Kasumi-1 (cell line): ENCODE measurements around the gene PROSER2.

Experiments
- DNase-seq, 2 experiments: peaks; one replicate each; lab custom pipeline; 2025; lab: John Stamatoyannopoulos, UW

Gene PROSER2

GRCh38 chr10:11908536-11908935, 85.4 kb downstream of the PROSER2 start:
- no peak for DNase-seq

DNA sequence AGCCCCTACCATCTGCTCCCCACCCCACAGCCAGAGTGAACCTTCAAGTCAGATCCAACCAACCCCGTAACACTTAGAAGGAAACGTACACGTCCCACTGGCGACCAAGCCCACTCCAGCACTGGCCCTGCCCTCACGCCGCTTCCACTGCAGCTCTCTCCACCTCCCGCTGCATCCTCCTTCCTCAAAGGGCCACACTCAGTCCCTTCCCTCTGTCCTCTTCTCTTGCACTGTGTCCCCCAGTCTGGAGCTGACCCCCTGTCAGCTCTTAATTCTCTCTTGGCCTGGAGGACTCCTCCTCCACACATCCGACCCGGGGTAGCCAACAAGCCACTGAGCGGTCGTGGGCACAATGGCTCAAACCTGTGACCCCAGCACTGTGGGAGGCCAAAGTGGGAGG, 85.8 kb downstream of the PROSER2 start:
- no peak for DNase-seq

DNA sequence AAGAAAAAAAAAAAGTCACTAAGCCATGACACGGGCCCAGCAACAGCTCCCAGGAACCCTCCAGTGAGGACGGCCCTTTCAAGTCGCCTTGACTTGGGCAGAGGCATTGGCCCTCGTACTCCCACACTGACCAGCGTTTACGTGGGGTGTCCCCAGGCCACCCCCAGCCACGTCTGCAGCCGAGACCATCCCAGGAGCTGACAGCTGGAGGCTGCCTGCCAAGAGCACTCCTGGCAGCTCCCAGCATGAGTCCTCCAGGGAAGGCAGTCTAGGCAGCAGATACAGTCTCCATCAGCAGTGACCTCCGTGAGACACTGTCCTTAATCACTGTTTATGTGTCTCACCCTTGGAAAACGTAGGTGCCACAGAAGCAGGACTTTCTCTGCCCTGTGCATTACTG, 86.5 kb downstream of the PROSER2 start:
- no peak for DNase-seq

DNA sequence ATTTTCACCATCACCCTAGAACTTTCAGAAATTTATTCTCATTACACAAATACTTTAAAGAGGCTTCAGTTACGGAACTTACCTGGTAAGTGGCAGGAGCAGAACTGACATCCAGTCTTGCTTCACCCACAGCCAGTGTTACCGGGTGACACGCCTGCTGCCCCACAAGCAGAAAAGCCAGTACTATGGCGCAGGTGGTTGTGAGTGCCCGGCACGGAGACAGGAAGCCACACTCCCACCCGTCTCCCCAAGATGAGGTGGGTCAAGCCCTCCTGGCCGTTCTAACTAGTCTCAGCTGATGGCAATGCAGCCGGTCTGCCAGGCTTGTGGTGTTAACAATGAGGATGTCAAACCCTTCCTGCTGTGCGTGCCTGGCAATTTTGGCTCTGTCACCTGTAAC, 86.9 kb downstream of the PROSER2 start:
- no peak for DNase-seq

DNA sequence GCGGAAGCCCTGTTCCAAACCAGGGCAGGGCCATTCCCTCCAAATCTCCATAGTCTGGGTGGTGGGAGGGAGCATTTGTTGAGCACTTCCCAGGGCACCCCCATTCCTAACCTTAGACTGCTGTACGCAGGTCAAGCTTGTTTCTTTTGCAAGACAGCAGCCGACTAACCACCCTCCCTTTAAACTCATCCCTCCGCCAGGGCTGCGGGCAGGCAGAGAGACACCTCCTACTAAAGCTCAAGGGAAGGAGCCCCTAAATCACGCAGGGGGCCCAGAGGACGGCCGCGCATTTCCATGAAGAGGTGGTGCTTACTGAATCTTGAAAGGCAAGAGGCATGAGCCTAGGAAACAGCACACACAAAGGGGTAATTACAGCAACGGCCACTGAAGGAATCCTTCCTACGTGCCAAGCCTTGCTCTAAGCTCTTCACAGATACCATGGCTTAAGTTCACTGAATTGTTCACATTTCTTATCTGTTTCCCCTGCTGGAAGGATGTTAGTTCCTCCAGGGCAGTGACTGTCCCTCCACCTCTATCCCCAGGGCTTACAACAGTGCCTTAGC, 90.0 kb downstream of the PROSER2 start:
- DNase-seq = no peak

DNA sequence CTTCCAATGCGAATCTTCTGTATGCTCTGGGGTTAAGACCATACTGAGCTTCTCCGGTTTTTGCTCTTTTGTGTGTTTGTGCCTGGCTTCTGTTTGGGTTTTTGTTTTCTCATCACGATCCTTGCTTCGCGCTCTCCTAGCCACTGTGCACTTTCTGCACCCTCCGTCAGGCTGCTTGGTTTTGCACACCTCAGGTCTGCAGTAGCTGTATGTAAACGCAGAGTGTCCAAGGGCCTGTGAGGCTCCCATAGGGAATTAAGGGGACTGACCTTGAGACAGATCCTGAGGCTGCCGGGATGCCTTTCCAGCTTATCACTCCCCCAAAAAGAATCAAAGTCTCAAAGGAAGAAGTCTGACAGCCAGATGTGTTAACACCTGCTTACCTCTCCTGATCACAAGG, 95.2 kb downstream of the PROSER2 start:
- DNase-seq = no peak

- DNase-seq = no peak
These were observed 96.1 kb downstream of the PROSER2 start for GRCh38 chr10:11919271-11919670.
